IPS DF 19.7 (cell line): Measurements from ENCODE around the gene PKDCC.

Source experiments
- DNase-seq: peaks from one replicate; pipeline ENCODE4 v3.0.0-alpha.2; 2013; ENCODE audit warnings: low read depth, low spot score

Gene PKDCC

DNA sequence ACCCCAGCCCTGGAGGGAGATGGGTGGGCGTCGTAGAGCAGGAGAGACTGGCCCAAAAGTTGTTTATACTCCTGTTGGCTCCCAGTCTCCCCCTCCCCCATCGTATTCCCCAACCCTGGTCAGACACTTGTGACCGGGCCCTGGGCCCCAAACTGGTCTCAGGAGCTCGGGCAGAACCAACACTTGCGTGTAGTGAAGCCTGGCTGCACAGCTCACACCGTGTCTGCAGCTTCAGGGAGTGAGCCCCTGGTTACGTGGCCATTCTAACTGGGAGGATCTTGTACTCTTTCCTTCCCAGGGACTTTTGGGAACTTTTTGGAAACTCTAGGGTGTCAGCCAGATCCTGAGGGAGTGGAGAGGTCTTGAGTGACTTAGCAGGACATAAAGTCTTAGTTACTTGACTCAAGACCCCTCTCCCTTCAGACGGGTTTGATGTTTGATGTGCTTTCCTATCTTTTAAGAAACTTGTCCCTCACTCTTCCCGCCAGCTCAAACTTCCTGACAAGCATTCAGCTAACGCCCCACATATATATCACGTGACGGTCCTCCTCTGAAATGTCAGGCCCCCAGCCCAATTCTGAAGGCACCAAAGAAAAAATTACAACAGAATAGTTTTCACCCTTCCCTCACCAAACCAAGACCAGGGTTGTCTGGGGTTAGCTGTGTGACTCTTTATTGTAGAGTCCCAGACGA is 2.3 kb downstream of the PKDCC start:
- DNase-seq, result no peak

DNA sequence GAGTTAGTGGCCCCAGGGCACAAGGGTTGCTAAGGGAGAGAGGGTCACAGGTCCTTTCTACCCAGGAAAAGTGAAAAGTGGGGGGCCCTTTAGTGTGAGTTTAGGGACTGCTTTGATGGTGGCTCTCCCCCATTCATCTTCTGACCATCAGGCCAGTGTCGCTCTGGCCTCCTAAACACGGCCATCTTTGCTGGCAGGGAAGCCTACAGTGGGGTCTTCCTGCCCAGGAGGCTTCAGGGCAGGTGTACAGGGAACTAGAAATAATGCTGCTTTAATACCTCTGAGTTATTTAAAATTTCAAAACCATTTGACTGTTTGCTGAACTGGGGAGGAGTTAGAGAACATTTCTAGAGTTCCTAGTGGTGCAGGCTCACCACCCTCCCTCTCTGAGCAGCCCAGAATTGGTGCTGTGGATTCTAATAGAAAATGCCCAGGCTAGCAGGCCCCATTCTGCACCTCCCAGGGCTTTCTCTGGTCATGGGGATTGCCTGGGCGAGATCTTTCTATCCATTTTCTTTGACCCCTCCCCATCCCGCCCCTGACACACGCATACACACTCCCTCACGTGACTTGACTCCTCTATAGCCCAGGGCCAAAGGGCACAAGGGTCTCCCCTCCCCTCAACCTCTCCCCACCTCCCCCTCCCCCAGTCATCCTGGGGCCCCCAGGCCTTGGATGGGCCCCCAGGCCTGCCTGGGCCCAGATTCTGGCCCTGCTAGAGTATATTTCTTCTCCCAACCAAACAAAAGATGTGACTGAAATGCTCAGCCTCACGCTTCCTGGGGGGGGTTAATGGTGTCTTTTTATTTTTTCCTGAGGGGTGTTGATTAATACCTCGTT is 3.1 kb downstream of the PKDCC start:
- no peak for DNase-seq

DNA sequence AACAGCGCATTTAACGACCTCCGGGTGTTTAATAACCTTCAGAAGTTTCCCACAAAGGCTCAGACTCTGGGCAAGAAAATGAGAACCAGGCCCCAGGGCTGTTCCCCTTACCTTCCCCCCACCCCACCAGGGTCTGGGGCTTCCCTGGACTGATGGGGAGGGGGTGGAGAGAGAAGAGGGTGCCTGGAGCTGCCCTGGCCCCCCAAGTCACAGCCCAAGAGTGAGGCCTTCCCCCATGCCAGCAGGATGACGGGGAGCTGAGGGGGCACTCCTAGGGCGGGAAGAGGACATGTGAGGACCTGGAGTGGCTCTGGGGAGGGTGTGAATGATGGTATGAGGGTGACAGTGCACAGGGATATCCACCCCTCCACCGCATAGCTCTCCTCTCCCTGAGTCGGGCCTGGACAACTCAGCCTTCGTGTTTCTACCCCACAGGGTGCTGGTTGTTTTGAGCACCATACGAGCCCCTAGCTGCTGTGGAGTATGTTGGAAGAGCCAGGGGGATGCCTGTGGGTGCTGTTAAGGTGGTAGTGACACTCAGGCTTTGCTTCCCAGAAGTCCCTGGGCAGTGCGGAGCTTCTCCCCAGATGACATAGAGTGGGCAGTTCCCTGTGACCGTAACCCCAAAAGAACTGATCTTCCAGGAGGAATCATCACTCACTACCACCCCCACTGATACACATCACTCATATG is 3.9 kb downstream of the PKDCC start:
- no peak for DNase-seq

DNA sequence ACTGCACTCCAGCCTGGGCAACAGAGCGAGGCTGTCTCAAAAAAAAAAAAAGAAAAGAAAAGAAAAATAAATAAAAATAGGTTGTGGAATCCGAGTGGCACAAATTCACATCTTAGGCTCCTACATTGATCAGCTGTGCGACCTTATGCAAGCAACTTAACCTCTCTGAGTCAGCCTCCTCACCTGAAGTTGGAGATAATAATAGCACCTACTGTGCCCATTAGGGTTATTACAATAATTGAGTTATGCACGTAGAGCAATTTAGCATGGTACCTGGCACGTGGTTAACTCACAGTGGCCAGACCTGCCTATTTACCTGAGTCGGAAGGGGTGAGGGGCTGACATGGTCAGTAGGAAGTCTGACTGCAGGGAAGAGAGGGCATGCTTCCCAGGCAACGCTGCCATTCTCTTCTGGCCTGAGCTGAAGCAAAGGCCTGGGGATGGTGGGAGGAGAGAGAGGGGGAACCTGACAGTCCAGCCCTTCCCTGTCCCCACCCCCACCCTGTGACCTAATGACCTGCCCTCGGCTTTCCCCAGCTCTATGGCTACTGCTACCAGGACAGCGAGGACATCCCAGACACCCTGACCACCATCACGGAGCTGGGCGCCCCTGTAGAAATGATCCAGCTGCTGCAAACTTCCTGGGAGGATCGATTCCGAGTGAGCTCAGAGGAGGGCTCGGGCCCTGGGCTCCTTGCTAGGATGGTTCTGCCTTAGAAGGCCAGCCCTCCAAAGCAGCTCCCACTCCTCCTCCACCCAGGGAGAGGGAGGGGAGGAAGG is 5.1 kb downstream of the PKDCC start:
- no peak for DNase-seq

DNA sequence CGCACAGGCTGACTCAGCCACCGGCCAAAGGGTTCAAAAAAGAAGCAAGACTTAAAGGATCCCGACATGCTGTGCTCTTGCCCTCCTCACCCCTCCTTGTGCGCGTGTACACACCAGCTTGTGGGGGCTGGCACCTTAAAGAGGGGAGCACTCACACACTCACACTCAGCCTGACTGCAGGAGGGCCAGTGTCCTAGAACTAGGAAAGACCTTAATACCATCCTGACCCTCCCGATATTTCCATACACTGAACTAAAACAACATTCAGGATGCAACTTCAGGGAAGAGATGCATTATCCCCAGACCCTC is 5.6 kb downstream of the PKDCC start:
- DNase-seq, result no peak

DNA sequence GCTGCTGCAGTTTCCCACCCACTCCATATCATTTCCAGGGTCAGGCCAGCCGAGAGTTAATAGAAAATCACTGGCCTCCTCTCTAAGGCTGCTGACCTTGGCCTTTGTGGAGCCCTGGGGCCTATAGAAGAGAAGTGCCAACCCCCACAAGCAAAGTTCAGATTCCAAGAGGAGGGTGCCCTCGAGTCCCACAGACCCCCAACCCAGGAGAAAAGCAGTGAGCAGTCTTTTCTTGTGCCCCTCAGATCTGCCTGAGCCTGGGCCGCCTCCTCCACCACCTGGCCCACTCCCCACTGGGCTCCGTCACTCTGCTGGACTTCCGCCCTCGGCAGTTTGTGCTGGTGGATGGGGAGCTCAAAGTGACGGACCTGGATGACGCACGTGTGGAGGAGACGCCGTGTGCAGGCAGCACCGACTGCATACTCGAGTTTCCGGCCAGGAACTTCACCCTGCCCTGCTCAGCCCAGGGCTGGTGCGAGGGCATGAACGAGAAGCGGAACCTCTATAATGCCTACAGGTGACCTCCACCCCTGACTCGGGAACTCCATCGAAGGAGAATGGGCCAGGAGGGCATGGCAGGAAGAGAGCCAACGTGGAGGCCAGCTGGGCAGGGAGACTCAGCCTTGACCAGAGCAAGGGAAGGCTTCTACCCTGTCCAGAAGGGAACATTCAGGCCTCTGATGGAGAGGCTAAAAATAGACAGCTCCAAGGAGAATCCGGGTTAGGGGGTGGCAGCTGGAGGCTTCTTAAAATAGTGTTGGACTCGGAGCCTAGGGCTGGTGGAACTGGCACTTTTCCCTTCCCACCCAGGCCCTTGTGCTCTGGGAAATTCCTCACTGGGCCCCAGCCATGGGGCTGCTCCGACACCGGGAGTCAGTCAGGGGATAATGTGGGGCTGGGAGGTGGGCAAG is 6.2 kb downstream of the PKDCC start:
- DNase-seq, result no peak

DNA sequence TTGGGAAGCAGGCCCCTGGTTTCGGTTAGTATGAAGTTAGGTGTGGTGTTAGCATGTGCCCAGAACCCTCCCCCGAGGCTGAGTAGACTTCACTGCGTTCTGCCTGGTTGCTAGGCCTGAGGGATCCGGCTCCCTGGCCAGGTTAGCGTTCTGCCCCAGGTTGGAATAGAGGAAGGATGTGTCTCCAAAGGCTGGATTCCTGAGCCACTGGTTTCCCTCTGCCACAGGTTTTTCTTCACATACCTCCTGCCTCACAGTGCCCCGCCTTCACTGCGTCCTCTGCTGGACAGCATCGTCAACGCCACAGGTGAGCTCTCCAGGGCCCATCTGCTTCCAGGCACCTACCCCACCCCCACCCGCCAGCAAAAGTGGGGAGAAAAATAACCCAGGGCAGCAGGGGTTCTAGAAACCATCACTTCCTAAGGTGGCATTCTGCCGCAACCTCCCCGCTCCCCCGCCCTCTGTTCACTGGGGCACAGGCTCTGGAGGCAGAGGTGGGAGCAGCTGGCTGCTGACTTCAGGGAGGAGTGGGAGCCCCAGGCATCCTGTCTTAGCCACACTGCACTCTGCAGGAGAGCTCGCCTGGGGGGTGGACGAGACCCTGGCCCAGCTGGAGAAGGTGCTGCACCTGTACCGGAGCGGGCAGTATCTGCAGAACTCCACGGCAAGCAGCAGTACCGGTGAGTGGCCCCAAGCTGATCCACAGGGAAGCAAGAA is 7.1 kb downstream of the PKDCC start:
- DNase-seq, result no peak

DNA sequence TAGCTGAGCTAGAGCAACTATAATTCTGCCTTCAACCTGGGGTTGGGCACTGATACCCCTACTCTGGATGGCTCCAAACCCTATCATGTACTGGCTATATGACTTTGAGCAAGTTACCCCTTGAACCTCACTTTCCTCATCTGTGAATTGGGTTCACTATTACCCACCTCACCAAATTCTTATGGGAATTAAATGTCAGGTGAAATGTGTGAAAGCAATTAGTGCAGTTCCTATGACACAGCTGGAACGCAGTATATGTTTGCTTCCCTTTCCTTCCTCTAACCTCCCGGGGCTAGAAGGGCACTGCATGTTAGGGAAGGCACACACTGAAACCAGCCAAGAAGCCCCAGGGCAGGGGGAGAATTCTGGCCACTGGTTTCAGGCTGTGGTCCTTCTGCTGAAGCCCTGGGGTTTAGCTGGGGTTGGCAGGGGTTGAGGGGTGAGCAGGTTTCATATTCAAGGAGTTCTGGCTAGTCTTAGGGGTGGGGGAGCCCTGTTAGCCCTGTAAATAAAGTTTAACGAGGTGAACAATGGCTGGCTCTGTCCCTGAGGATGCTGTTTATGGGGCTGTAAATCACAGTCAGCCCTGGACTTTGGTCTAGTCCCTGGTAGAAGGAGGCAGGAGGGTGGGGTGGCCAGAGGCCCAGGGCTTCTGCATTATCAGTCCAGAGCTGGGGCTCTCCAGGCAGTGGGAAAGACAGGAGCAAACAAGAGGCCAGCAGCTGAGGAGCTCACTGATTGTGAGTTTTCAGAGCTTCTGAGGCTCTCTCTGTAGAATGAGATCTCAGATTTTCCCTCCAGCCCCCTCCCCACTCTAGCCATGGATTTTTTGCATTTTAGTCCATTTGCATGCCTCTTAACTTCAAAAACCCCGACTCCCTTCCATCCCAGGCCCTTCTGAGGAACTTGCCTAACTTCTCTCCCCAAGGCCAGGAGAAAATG is 8.0 kb downstream of the PKDCC start:
- no peak for DNase-seq

DNA sequence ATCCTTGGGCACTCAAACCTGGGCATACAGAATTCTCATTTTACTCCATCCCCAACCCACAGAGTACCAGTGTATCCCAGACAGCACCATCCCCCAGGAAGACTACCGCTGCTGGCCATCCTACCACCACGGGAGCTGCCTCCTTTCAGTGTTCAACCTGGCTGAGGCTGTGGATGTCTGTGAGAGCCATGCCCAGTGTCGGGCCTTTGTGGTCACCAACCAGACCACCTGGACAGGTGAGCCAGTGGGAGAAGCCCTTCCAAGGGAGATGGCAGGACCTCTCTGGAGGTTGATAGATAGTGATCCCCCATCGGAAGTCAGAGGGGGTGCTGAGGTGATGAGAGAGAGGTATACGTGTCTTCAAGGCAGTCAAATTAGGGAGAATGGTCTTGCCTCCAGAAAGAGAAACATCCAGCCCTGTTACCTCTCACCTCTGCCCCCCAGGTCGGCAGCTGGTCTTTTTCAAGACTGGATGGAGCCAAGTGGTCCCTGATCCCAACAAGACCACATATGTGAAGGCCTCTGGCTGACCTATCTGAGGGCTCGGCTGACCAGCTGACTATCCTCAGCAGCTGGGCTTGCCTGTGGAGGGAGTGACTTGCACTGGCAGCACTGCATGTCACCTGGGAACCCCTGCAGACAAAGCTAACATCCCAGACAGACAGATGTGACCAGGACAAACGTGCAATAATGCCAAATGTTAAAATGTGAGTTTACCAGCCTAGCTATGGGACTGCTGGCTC is 9.5 kb downstream of the PKDCC start:
- no peak for DNase-seq

DNA sequence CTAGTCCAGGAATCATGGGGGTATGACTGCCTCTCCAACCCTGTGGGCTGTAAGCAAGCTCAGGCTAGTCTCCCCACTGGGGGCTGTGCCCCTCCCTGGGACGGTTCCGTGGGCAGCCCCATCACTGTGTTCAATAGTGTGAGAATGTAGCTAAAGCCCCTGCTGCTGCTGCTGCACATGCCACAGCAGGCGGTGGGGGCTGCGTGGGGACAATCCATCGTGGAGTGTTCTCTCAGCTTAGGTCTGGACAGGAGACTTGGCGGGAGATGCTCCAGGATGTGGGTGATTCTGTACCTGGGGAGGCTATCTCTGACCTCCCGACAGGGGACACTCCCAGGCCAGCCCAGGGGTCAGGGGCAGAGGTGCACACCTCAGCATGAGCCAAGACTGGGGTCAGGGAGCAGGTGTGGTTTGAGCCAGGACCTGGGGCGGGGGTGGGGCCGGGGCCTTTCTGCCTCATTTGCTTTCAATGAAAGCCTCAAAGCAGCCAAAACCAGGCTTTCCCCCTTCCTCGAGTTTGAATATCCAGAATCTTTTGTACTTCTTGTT is 10.2 kb downstream of the PKDCC start:
- DNase-seq, result no peak

DNA sequence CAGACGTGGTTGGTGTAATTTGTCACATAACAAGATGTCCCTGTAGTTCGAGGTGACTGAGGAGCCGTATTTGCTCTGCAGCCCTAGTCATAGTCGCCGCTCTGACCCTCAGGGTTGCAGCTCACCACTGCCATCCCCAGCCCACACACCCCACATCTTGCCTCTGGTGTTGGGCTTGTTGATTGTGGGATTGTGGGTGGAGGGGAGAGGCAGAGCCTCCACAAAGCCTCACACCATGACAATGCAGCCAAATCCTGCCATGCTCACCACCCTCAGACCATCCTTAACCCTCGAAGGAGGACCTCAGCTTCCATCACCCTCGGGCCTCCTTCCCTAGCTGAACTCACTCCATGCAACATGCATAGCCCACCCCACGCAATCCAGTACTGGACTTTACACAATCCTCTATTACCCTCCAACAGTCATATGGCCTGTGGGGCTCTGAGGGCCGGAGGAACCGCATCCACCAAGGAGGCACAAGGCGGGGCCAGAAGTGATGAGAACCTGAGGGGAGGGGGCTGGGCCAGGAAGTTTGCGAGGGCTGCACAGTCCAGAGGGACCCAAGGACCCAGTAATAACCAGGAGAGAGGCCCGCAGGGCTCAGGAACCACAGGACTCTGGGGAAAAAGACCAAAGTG is 11.6 kb downstream of the PKDCC start:
- no peak for DNase-seq

DNA sequence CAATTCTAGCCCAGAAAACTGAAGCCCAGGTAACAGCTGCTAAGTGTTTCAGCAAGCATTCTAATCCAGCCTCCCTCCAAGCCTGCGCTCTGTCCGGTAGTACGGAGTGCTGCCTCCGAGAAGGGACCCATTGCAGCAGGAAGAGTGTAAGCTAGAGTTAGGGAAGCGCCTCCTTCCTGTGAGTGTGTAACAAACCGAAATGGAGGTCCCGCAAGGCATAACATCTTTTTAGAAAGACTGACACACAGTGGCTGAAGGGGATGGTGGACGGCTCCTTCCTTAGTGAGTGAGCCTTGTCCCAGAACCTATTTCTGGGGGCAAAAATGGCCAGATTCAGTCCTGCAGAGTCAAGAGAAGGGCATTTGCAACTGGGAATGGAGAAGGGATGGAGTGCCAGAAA is 12.2 kb downstream of the PKDCC start:
- DNase-seq, result no peak

DNA sequence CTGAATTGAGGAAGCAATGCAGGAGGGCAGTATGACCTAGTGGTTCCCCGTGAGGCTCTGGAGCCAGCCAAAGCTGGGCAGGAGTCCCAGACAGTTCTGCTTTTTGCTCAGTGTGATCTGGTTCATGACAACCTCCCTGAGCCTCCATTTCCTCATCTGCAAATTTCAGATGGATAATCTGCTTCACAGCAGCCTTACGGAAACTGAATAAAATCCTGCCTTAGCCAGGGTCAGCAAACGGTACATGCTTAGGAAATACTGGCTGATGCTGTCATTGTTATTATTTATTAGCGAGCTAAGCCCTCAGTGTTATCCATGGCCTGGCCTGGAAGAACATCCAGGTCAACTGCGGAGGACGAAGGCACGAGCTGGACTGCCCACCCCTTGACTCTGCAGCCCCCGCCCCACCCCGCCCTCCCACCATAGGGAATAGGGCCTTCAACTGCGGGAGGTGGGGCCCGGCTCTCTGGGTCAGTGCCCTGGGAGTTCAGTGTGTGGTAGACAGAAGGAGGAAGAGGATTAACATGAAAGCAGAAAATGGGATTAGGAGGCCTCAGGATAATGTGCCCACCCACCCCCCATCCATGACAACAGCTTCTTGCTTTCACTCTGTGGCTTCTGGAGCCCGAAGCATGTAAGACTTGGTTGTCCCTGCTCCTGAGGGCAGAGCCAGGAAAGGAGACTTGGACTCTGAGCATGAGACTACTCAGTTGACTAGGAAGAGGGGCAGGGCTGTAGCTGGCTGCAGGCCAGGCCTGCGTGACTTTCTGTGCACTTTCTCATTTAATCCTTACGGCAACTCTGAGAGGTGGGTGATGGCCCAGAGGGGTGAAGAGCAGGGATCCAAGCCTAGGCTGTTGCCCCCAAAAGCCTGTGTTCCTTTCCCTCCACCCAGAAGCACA is 13.1 kb downstream of the PKDCC start:
- DNase-seq, result no peak

DNA sequence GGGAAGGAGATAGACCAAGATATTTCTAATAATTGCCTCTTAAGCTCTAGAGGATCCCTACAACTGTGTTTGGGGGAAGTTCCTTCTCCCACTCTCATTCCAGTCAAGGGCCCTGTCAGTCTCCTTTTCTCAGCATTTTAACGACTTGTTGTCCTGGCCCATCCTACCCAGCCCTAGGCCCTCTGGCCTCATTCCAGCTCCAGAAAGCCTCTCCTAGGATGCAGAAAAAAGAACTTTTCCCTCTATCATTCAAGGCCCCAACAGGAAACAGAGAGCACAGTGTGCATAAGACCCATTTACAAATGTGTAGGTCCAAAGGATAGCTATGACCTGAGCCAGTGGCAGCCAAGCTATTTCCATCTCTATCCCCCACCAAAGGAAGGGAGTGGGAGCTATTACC is 14.0 kb downstream of the PKDCC start:
- DNase-seq, result no peak

DNA sequence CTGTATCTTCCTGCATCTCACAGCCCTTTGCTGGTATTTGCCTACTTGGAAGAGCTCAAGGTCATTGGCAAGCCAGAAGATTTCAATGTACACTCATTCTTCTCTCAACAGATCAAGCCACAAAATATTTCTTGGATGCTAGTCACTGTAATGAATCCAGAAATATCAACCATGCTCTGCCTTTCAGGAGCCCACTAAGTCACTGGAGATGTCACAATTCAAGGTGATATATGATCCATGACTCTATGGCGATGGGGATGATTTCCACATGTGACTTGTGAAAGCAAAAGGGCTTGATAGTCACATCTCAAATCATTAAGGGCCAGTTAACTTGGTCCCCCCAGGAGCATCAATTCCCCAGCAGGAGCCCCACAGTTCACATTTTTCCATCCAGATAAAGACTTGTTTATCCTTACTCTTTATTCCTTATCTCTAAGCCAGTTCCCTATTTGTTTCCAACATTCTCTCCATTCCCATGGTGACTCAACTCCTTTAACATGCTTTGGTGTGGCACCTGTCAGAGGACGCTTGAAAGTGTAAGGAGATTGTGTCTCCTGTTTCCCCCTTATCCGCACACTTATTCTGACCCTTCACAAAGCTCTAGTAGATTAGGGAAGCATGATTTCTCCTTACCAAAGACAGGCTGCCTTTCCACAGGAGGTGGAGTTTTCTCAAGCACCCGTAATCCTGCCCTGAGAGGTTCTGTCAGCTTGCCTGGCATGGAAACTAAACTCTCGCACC is 15.8 kb downstream of the PKDCC start:
- DNase-seq, result no peak

DNA sequence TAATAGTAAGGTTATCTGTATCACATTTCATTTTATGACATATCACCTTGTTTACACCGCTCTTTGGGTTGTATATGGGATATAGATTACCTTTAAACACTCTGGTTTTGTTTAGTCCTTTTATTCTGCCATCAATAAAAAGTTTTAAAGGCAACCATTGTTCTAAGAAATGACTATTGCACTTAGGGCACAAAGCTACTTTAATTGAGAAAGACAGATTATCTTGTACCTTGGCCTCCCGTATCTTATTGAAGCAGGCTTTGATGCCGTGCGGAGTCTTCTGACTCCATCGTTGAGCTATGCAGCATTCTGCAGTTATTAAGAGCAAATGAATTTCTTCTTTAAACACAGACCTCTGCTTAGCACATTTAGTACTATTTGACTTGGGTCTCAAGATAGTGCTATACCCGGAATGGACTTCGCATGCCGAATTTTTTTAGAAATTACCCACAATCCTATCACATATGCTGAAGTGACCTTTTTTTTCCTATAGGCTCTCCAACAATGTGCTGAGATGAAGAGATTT is 16.7 kb downstream of the PKDCC start:
- no peak for DNase-seq
